Gastroesophageal sphincter (tissue), 4 donors: ENCODE measurements around the gene C1QTNF12. TPM values are rescaled to one million over a fixed set of nuclear protein-coding genes. Genes with fewer than 3 reads are reported as not detected.
"Not testable (repeated sequence)": the region's sequence is repeated elsewhere in the genome, so short reads cannot be mapped to it uniquely, and the experiment has no call there.

Experiments
- ATAC-seq: fragments of 150-250 bp; one replicate; pipeline ENCODE4 v1.9.1; 2016; ENCODE audit warnings: mild to moderate bottlenecking, moderate library complexity
- H3K27ac ChIP-seq, 4 donors: fragments of 200-600 bp; sonication (generic) in 3 of 4; 1 replicate in 3 of 4; 2 replicates in 1 of 4; pipeline ENCODE4 v1.5.1; 2016 to 2019
- H3K27me3 ChIP-seq: fragments of 200-600 bp; sonication (generic); one replicate; pipeline ENCODE4 v1.5.1; 2019
- H3K36me3 ChIP-seq, 2 donors: fragments of 200-600 bp; sonication (generic); one replicate each; pipeline ENCODE4 v1.5.1; 2019; ENCODE audit warnings: control low read depth in 1 of 2
- H3K4me1 ChIP-seq, 3 donors: fragments of 200-600 bp; sonication (generic); 1 replicate in 2 of 3; 2 replicates in 1 of 3; pipeline ENCODE4 v1.5.1; 2016 to 2019; ENCODE audit warnings: control low read depth in 2 of 3
- H3K4me3 ChIP-seq, 2 donors: fragments of 200-600 bp; sonication (generic); one replicate each; pipeline ENCODE4 v1.5.1; 2019; ENCODE audit warnings: mild to moderate bottlenecking in 1 of 2, moderate library complexity in 1 of 2
- H3K9me3 ChIP-seq, 3 donors: fragments of 200-600 bp; sonication (generic); one replicate each; pipeline ENCODE4 v1.5.1; 2017 to 2019; ENCODE audit warnings: control low read depth in 2 of 3
- EP300 ChIP-seq: sonication (generic); formaldehyde crosslinking; IDR thresholded peaks from one replicate; pipeline ENCODE4 v1.6.1; 2017; ENCODE audit warnings: antibody characterized with exemption, mild to moderate bottlenecking
- POLR2A ChIP-seq, 2 donors: fragments of 450-650 bp; IDR thresholded peaks; one replicate each; pipeline ENCODE4 v1.6.1; 2017; ENCODE audit warnings: antibody characterized with exemption in 2 of 2, mild to moderate bottlenecking in 2 of 2, moderate library complexity in 1 of 2
- POLR2AphosphoS5 ChIP-seq: sonication (generic); formaldehyde crosslinking; IDR thresholded peaks from one replicate; pipeline ENCODE4 v1.6.1; 2017; ENCODE audit warnings: antibody characterized with exemption
- WGBS, 2 donors: methylation state at CpG; one replicate each; pipeline ENCODE4 v1.1.5; 2018; ENCODE audit warnings: low coverage in 1 of 2; 5-methylcytosine and 5-hydroxymethylcytosine counted together
- total RNA-seq, 4 donors: library from RNA; depleted of rRNA; stranded (reverse); fragments of >200 nt; gene quantifications; one replicate each; pipeline ENCODE4 v1.1.0, GENCODE V29; 2016
- TF ChIP-seq, protein P1 (sequence below), 4 experiments: fragments of 200-600 bp in 2 of 4; fragments of 450-650 bp in 2 of 4; sonication (generic) in 1 of 4; IDR thresholded peaks; one replicate each; pipeline ENCODE4 v1.5.1; 2017 to 2019; ENCODE audit warnings: antibody characterized with exemption in 4 of 4, mild to moderate bottlenecking in 2 of 4, moderate library complexity in 2 of 4

C1QTNF12 gene
- total RNA-seq, 4 donors from 2014 or later: 0.96 to 2.8 (median 1.7) TPM

GRCh38 chr1:1253972-1254666, 7.6 kb upstream of the C1QTNF12 start:
- Histone ChIP-seq H3K36me3 (peaks cover 0 to 85% of the 10 kb centered on the region in 2 donors), H3K4me3 (no peak overlapping the region), H3K27ac (no peak overlapping the region), H3K4me1 (no peaks in the 10 kb centered on the region), H3K27me3 (no peaks in the 10 kb centered on the region), H3K9me3 (no peaks in the 10 kb centered on the region)
- WGBS, 2 donors: 87 to 94% methylated on average over 6 to 11 of the region's 50 CpGs
- TF ChIP-seq, protein P1, sequence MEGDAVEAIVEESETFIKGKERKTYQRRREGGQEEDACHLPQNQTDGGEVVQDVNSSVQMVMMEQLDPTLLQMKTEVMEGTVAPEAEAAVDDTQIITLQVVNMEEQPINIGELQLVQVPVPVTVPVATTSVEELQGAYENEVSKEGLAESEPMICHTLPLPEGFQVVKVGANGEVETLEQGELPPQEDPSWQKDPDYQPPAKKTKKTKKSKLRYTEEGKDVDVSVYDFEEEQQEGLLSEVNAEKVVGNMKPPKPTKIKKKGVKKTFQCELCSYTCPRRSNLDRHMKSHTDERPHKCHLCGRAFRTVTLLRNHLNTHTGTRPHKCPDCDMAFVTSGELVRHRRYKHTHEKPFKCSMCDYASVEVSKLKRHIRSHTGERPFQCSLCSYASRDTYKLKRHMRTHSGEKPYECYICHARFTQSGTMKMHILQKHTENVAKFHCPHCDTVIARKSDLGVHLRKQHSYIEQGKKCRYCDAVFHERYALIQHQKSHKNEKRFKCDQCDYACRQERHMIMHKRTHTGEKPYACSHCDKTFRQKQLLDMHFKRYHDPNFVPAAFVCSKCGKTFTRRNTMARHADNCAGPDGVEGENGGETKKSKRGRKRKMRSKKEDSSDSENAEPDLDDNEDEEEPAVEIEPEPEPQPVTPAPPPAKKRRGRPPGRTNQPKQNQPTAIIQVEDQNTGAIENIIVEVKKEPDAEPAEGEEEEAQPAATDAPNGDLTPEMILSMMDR (IDR thresholded peaks at IDR 0.05): no peak
- TF ChIP-seq EP300: no peak
- no peak for TF ChIP-seq POLR2A (IDR thresholded peaks at IDR 0.05)
- no peak for TF ChIP-seq POLR2AphosphoS5
- ATAC-seq: no peak

DNA sequence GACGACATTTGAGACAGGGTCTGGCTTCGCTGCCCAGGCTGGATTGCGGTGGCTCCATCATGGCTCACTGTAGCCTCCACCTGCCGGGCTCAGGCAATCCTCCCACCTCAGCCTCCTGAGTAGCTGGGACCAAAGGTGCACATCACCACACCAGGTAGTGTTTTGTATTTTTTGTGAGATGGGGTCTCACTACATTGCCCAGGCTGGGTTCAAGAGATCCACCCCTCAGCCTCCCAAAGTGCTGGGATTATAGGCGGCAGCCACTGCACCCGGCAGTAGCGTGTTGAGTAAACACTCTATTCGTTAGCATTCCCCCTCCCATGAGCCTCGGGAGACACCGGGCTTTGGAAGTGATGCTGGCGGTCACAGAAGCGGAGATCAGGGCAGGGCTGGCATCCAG, 6.8 kb upstream of the C1QTNF12 start:
- TF ChIP-seq POLR2A (IDR thresholded peaks at IDR 0.05) (no peak), POLR2AphosphoS5 (no peak), EP300 (no peak)
- TF ChIP-seq, protein P1 (IDR thresholded peaks at IDR 0.05): no peak
- Histone ChIP-seq H3K36me3 (peaks cover 0 to 77% of the 10 kb centered on the region in 2 donors), H3K4me1 (no peaks in the 10 kb centered on the region), H3K4me3 (no peak overlapping the region), H3K27me3 (peaks cover 4% of the 10 kb centered on the region), H3K27ac (no peak overlapping the region), H3K9me3 (no peaks in the 10 kb centered on the region)
- 90% methylated on average over 2 of the region's 12 CpGs; no CpG with 5 or more reads in 1 of the 2 donors for WGBS, 2 donors
- ATAC-seq: no peak

DNA sequence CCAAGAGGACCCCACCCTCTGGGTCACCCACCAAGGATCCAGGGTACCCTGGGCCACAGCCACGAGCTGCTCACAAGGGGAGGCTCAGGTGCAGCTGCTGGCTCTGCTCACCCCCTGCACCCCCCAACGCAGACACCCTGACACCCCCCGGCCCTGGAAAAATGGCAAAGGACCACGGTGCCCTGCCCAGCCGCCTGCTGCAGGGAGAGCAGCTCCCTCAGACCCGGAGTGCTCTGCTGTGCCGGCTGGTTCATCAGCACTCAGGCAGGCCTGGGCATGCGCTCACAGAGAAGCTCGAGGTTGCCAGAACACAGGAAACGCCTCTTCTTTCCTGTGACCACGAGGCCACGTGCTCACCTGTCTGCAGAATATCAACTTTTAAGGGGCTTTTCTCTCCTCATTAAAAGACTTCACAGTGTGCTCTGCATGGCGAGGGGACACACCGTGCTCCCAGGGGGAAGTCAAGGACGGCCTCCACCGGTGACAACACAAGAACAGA, 4.3 kb upstream of the C1QTNF12 start:
- peaks cover 28% of the 10 kb centered on the region for H3K27me3 ChIP-seq
- TF ChIP-seq POLR2AphosphoS5 (no peak), EP300 (no peak), POLR2A (IDR thresholded peaks at IDR 0.05) (no peak)
- TF ChIP-seq, protein P1 (IDR thresholded peaks at IDR 0.05): no peak
- no peak for ATAC-seq
- H3K36me3 ChIP-seq: peaks cover 0 to 54% of the 10 kb centered on the region in 2 donors
- H3K9me3 ChIP-seq: no peaks in the 10 kb centered on the region
- H3K4me3 ChIP-seq: no peak overlapping the region
- H3K27ac ChIP-seq: no peak overlapping the region
- 83% methylated on average over 2 of the region's 16 CpGs; no CpG with 5 or more reads in 1 of the 2 donors for WGBS, 2 donors
- peaks cover 0 to 15% (median 0%) of the 10 kb centered on the region in 3 donors for H3K4me1 ChIP-seq

DNA sequence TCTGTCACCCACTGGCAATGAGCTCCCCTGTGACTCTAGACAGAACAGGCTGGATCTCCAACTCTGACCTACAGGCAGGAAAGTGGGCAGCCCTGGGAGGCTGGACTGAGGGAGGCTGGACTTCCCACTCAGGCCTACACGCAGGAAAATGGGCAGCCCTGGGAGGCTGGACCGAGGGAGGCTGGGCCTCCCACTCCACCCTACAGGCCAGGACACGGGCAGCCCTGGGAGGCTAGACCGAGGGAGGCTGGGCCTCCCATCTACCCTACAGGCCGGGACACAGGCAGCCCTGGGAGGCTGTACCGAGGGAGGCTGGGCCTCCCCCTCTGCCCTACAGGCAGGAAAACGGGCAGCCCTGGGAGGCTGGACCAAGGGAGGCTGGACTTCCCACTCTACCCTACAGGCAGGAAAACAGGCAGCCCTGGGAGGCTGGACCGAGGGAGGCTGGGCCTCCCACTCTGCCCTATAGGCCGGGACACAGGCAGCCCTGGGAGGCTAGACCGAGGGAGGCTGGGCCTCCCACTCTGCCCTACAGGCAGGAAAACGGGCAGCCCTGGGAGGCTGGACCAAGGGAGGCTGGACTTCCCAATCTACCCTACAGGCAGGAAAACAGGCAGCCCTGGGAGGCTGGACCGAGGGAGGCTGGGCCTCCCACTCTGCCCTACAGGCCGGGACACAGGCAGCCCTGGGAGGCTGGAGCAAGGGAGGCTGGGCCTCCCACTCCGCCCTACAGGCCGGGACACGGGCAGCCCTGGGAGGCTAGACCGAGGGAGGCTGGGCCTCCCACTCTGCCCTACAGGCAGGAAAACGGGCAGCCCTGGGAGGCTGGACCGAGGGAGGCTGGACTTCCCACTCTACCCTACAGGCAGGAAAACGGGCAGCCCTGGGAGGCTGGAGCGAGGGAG, 1.7 kb upstream of the C1QTNF12 start:
- not testable (repeated sequence) for H3K4me3 ChIP-seq, H3K27ac ChIP-seq, ATAC-seq, H3K9me3 ChIP-seq
- H3K27me3 ChIP-seq: peaks cover 39% of the 10 kb centered on the region
- peaks cover 0 to 39% of the 10 kb centered on the region in 2 donors for H3K36me3 ChIP-seq
- H3K4me1 ChIP-seq: peaks cover 0 to 16% (median 0%) of the 10 kb centered on the region in 3 donors
- WGBS, 2 donors: 80 to 100% methylated on average over 1 of the region's 21 CpGs

GRCh38 chr1:1247341-1247913, 905 bp upstream of the C1QTNF12 start:
- no peak for ATAC-seq
- Histone ChIP-seq H3K27me3 (peaks cover 39% of the 10 kb centered on the region), H3K36me3 (peaks cover 0 to 39% of the 10 kb centered on the region in 2 donors), H3K4me1 (peaks cover 0 to 16% (median 0%) of the 10 kb centered on the region in 3 donors), H3K4me3 (no peak overlapping the region), H3K27ac (no peak overlapping the region), H3K9me3 (no peaks in the 10 kb centered on the region)
- TF ChIP-seq, protein P1 (IDR thresholded peaks at IDR 0.05): no peak
- no peak for TF ChIP-seq EP300
- no peak for TF ChIP-seq POLR2AphosphoS5
- no peak for TF ChIP-seq POLR2A (IDR thresholded peaks at IDR 0.05)
- no CpG with 5 or more reads among the region's 25 CpGs for WGBS, 2 donors
